Activated CD4-positive, CD25-positive, alpha-beta regulatory T cell treated with anti-CD3 and anti-CD28 coated beads, Interleukin-2, amount 50 U/mL, for 24 hours (primary cell): ENCODE data around the gene SMCO4.

Source experiments
- ATAC-seq, 2 donors: fragments of 150-1000 bp; cut with Tn5 transposase; one replicate each; pipeline ENCODE4 v1.10.0; 2021; ENCODE audit warnings: mild to moderate bottlenecking in 1 of 2, moderate library complexity in 1 of 2

SMCO4 gene

GRCh38 chr11:93500759-93501158 is 42.4 kb downstream of the SMCO4 start:
- ATAC-seq = no peak

GRCh38 chr11:93498641-93499040 is 44.5 kb downstream of the SMCO4 start:
- no peak for ATAC-seq

- ATAC-seq = no peak
Measured at GRCh38 chr11:93498161-93498560, 45.0 kb downstream of the SMCO4 start.

- ATAC-seq = no peak
Measured at GRCh38 chr11:93497596-93497995, 45.6 kb downstream of the SMCO4 start.

GRCh38 chr11:93494357-93494756 is 48.8 kb downstream of the SMCO4 start:
- ATAC-seq = no peak

GRCh38 chr11:93493252-93493897 is 49.8 kb downstream of the SMCO4 start:
- ATAC-seq = no peak

- ATAC-seq = no peak
Measured at GRCh38 chr11:93492464-93493251, 50.5 kb downstream of the SMCO4 start.

- no peak for ATAC-seq
Measured at GRCh38 chr11:93491973-93492372, 51.2 kb downstream of the SMCO4 start.

- no peak for ATAC-seq
Measured at GRCh38 chr11:93490996-93491618, 52.1 kb downstream of the SMCO4 start.

- no peak for ATAC-seq
Measured at GRCh38 chr11:93489841-93490240, 53.4 kb downstream of the SMCO4 start.

- ATAC-seq = no peak
Measured at GRCh38 chr11:93487032-93487483, 56.1 kb downstream of the SMCO4 start.

GRCh38 chr11:93485983-93486382 is 57.2 kb downstream of the SMCO4 start:
- ATAC-seq = no peak

GRCh38 chr11:93484716-93485115 is 58.5 kb downstream of the SMCO4 start:
- no peak for ATAC-seq

- no peak for ATAC-seq
Measured at GRCh38 chr11:93482556-93482955, 60.6 kb downstream of the SMCO4 start.

GRCh38 chr11:93481696-93482095 is 61.5 kb downstream of the SMCO4 start:
- no peak for ATAC-seq

- no peak for ATAC-seq
Measured at GRCh38 chr11:93481279-93481678, 61.9 kb downstream of the SMCO4 start.

- no peak for ATAC-seq
Measured at GRCh38 chr11:93480756-93481155, 62.4 kb downstream of the SMCO4 start.

GRCh38 chr11:93480256-93480655 is 62.9 kb downstream of the SMCO4 start:
- ATAC-seq = no peak

- ATAC-seq = no peak
Measured at GRCh38 chr11:93478841-93479240, 64.3 kb downstream of the SMCO4 start.

- ATAC-seq = no peak
Measured at GRCh38 chr11:93477684-93478234, 65.4 kb downstream of the SMCO4 start.

- no peak for ATAC-seq
Measured at GRCh38 chr11:93476796-93477195, 66.4 kb downstream of the SMCO4 start.

GRCh38 chr11:93474123-93474522 is 69.1 kb downstream of the SMCO4 start:
- ATAC-seq = no peak

- no peak for ATAC-seq
Measured at GRCh38 chr11:93468290-93468689, 74.9 kb downstream of the SMCO4 start.

GRCh38 chr11:93467054-93467453 is 76.1 kb downstream of the SMCO4 start:
- no peak for ATAC-seq
